ENCODE results near the gene PRAME. TPM values are rescaled to one million over a fixed set of nuclear protein-coding genes. Genes with fewer than 3 reads are reported as not detected.
"Not testable (repeated sequence)": the region's sequence is repeated elsewhere in the genome, so short reads cannot be mapped to it uniquely, and the experiment has no call there.

Gene PRAME, protein sequence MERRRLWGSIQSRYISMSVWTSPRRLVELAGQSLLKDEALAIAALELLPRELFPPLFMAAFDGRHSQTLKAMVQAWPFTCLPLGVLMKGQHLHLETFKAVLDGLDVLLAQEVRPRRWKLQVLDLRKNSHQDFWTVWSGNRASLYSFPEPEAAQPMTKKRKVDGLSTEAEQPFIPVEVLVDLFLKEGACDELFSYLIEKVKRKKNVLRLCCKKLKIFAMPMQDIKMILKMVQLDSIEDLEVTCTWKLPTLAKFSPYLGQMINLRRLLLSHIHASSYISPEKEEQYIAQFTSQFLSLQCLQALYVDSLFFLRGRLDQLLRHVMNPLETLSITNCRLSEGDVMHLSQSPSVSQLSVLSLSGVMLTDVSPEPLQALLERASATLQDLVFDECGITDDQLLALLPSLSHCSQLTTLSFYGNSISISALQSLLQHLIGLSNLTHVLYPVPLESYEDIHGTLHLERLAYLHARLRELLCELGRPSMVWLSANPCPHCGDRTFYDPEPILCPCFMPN
- not detected for total RNA-seq

GRCh38 chr22:22558972-22559603 lies at the start of gene PRAME:
Gene PRAME, minus strand, starts transcription at chr22:22559265. Its CDS starts 2,433 bp downstream, at chr22:22556832.
- H3K9me3 ChIP-seq (ENCODE audit: control insufficient read depth in 3 of 3, low read length in 3 of 3) = no peaks in the 10 kb centered on the region
- no peak within 1 kb of the TSS for H3K4me3 ChIP-seq (ENCODE audit: low read length in 3 of 3)
- no peaks in the 10 kb centered on the region for H3K36me3 ChIP-seq (ENCODE audit: control insufficient read depth in 3 of 3, insufficient read depth in 3 of 3, low read length in 3 of 3)
- no peak within 1 kb of the TSS for H3K9ac ChIP-seq (ENCODE audit: low read depth in 1 of 3, low read length in 3 of 3)
- H3K4me1 ChIP-seq (ENCODE audit: control insufficient read depth in 3 of 3, insufficient read depth in 3 of 3, low read length in 3 of 3) = no peaks in the 10 kb centered on the region
- peaks cover 0 to 3% (median 0%) of the 10 kb centered on the region in 3 donors for H3K27me3 ChIP-seq (ENCODE audit: control insufficient read depth in 3 of 3, insufficient read depth in 3 of 3, low read length in 3 of 3)
- H3K27ac ChIP-seq (ENCODE audit: low read depth, low read length) = no peak within 1 kb of the TSS

DNA sequence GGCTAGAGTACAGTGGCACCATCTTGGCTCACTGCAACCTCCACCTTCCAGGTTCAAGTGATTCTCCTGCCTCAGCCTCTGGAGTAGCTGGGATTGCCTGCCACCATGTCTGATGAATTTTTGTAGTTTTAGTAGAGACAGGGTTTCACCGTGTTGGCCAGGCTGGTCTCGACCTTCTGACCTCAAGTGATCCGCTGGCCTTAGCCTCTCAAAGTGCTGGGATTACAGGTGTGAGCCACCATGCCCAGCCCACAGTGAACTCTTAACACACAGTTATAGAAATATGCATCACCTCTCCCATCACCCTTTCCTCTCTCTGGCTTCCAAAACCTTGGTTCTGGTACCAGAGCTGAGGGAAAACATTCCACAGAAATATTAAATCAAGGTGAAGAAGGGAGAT lies 49.0 kb upstream of the PRAME start:
- H3K4me3 ChIP-seq (ENCODE audit: low read length in 3 of 3); H3K9me3 ChIP-seq (ENCODE audit: control insufficient read depth in 3 of 3, low read length in 3 of 3); H3K9ac ChIP-seq (ENCODE audit: low read depth in 1 of 3, low read length in 3 of 3); H3K36me3 ChIP-seq (ENCODE audit: control insufficient read depth in 3 of 3, insufficient read depth in 3 of 3, low read length in 3 of 3); H3K27me3 ChIP-seq (ENCODE audit: control insufficient read depth in 3 of 3, insufficient read depth in 3 of 3, low read length in 3 of 3); H3K4me1 ChIP-seq (ENCODE audit: control insufficient read depth in 3 of 3, insufficient read depth in 3 of 3, low read length in 3 of 3); H3K27ac ChIP-seq (ENCODE audit: low read depth, low read length): not testable (repeated sequence)

- no peaks in the 10 kb centered on the region for H3K4me1 ChIP-seq (ENCODE audit: control insufficient read depth in 3 of 3, insufficient read depth in 3 of 3, low read length in 3 of 3)
- peaks cover 0 to 4% (median 3%) of the 10 kb centered on the region in 3 donors for H3K9me3 ChIP-seq (ENCODE audit: control insufficient read depth in 3 of 3, low read length in 3 of 3)
- H3K4me3 ChIP-seq (ENCODE audit: low read length in 3 of 3) = no peak overlapping the region
- no peak overlapping the region for H3K9ac ChIP-seq (ENCODE audit: low read depth in 1 of 3, low read length in 3 of 3)
- no peak overlapping the region for H3K27ac ChIP-seq (ENCODE audit: low read depth, low read length)
- no peaks in the 10 kb centered on the region for H3K36me3 ChIP-seq (ENCODE audit: control insufficient read depth in 3 of 3, insufficient read depth in 3 of 3, low read length in 3 of 3)
- peaks cover 0 to 3% (median 0%) of the 10 kb centered on the region in 3 donors for H3K27me3 ChIP-seq (ENCODE audit: control insufficient read depth in 3 of 3, insufficient read depth in 3 of 3, low read length in 3 of 3)
Observed at GRCh38 chr22:22605074-22605404, 46.0 kb upstream of the PRAME start.

DNA sequence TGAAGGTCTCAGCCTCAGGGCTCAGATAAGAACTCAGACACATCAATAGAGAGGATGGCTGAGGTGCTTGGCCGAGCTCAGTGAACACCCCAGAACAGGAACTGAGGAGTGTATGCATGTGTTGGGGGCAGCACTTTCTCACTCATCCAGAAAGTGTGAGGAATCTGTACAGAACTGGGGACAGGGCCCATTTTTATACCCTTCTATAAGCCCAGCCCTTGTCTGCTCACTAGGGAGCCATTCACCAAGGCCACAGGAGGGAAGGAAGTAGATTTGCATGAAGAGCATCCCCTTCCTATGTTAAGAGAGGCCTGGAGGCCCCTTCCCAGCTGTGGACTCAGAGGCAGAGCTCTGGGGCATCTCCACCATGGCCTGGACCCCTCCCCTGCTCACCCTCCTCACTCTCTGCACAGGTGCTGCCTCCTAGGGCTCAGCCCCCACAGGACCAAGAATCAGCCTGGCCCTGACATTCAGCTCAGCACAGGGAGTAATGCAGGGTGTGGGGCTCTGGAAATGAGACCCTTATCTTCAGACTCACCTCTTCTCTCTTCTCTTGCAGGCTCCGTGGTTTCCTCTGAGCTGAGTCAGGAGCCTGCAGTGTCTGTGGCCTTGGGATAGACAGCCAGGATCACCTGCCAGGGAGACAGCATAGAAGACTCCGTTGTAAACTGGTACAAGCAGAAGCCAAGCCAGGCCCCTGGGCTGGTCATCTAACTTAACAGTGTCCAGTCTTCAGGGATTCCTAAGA lies 45.4 kb upstream of the PRAME start:
- Histone ChIP-seq H3K4me1 (ENCODE audit: control insufficient read depth in 3 of 3, insufficient read depth in 3 of 3, low read length in 3 of 3) (no peaks in the 10 kb centered on the region), H3K9me3 (ENCODE audit: control insufficient read depth in 3 of 3, low read length in 3 of 3) (peaks cover 0 to 4% (median 3%) of the 10 kb centered on the region in 3 donors), H3K27ac (ENCODE audit: low read depth, low read length) (no peak overlapping the region), H3K36me3 (ENCODE audit: control insufficient read depth in 3 of 3, insufficient read depth in 3 of 3, low read length in 3 of 3) (no peaks in the 10 kb centered on the region), H3K27me3 (ENCODE audit: control insufficient read depth in 3 of 3, insufficient read depth in 3 of 3, low read length in 3 of 3) (no peaks in the 10 kb centered on the region), H3K4me3 (ENCODE audit: low read length in 3 of 3) (no peak overlapping the region), H3K9ac (ENCODE audit: low read depth in 1 of 3, low read length in 3 of 3) (no peak overlapping the region)

DNA sequence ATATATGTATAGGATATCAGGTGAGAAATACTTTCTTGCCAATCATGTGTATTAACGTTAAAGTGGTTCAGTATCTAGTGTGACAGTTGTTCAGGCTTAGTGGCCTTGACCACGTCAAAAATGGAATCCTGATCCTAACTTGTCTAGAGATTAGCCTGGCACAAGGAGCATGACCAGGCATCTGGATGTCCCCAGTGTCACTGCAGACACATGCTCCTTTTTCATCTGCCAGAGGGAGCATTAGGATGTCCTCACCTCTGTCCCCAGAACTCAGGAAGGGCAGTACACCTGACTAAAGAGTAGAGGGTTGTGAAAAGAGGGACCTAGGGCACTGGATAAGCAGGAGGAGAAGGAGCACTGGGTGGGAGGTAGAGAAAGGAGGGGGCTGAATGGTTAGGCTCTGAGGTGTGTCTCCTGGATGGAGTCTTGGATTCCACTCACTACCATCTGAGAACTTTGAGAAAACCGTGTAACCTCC lies 44.4 kb upstream of the PRAME start:
- no peak overlapping the region for H3K4me3 ChIP-seq (ENCODE audit: low read length in 3 of 3)
- no peaks in the 10 kb centered on the region for H3K4me1 ChIP-seq (ENCODE audit: control insufficient read depth in 3 of 3, insufficient read depth in 3 of 3, low read length in 3 of 3)
- H3K9me3 ChIP-seq (ENCODE audit: control insufficient read depth in 3 of 3, low read length in 3 of 3) = peaks cover 0 to 4% (median 3%) of the 10 kb centered on the region in 3 donors
- H3K27ac ChIP-seq (ENCODE audit: low read depth, low read length) = no peak overlapping the region
- no peak overlapping the region for H3K9ac ChIP-seq (ENCODE audit: low read depth in 1 of 3, low read length in 3 of 3)
- H3K27me3 ChIP-seq (ENCODE audit: control insufficient read depth in 3 of 3, insufficient read depth in 3 of 3, low read length in 3 of 3) = peaks cover 0 to 3% (median 0%) of the 10 kb centered on the region in 3 donors
- no peaks in the 10 kb centered on the region for H3K36me3 ChIP-seq (ENCODE audit: control insufficient read depth in 3 of 3, insufficient read depth in 3 of 3, low read length in 3 of 3)

DNA sequence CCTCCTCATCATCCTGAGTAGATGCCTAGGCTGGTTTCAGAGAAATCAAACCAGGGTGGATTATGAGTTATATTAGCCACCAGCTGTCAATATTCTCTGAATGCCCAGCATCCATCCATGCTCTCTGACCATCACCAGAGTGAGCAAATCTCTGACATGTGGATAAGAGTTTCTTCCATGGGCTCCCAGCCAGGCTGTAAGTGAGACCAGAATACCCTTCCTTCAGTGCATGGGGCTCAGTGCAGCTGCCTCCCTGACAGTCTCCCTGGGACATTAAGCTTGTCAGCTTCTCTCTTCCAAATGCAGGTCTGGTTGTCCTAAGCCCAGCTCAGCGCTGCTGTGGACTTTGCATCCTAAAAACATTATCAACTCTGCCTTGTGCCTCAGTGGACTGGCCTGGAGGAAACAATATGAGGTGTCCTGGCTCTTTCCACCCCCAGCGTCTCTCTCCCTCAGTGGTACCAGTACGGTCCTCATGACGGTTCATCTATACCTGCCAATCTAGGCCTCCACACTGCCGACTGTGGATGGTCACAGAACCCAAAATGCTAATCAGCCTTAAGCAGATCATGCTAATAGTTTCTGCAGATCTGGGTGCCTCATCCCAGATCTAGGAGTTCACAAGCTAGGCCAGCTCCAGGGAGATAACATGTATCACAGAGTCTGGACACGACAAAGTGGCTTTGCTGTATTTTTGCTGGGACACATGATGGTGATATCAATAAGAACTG lies 41.6 kb upstream of the PRAME start:
- H3K9ac ChIP-seq (ENCODE audit: low read depth in 1 of 3, low read length in 3 of 3) = no peak overlapping the region
- H3K9me3 ChIP-seq (ENCODE audit: control insufficient read depth in 3 of 3, low read length in 3 of 3) = no peaks in the 10 kb centered on the region
- no peak overlapping the region for H3K4me3 ChIP-seq (ENCODE audit: low read length in 3 of 3)
- peaks cover 0 to 3% (median 0%) of the 10 kb centered on the region in 3 donors for H3K27me3 ChIP-seq (ENCODE audit: control insufficient read depth in 3 of 3, insufficient read depth in 3 of 3, low read length in 3 of 3)
- no peak overlapping the region for H3K27ac ChIP-seq (ENCODE audit: low read depth, low read length)
- H3K36me3 ChIP-seq (ENCODE audit: control insufficient read depth in 3 of 3, insufficient read depth in 3 of 3, low read length in 3 of 3) = no peaks in the 10 kb centered on the region
- no peaks in the 10 kb centered on the region for H3K4me1 ChIP-seq (ENCODE audit: control insufficient read depth in 3 of 3, insufficient read depth in 3 of 3, low read length in 3 of 3)

GRCh38 chr22:22599248-22599647 lies 40.2 kb upstream of the PRAME start:
- Histone ChIP-seq H3K9me3 (ENCODE audit: control insufficient read depth in 3 of 3, low read length in 3 of 3) (no peaks in the 10 kb centered on the region), H3K27me3 (ENCODE audit: control insufficient read depth in 3 of 3, insufficient read depth in 3 of 3, low read length in 3 of 3) (peaks cover 0 to 15% (median 4%) of the 10 kb centered on the region in 3 donors), H3K27ac (ENCODE audit: low read depth, low read length) (no peak overlapping the region), H3K36me3 (ENCODE audit: control insufficient read depth in 3 of 3, insufficient read depth in 3 of 3, low read length in 3 of 3) (no peaks in the 10 kb centered on the region), H3K4me1 (ENCODE audit: control insufficient read depth in 3 of 3, insufficient read depth in 3 of 3, low read length in 3 of 3) (no peaks in the 10 kb centered on the region), H3K4me3 (ENCODE audit: low read length in 3 of 3) (no peak overlapping the region), H3K9ac (ENCODE audit: low read depth in 1 of 3, low read length in 3 of 3) (no peak overlapping the region)

GRCh38 chr22:22598144-22598543 lies 39.1 kb upstream of the PRAME start:
- H3K27me3 ChIP-seq (ENCODE audit: control insufficient read depth in 3 of 3, insufficient read depth in 3 of 3, low read length in 3 of 3) = peaks cover 0 to 15% (median 4%) of the 10 kb centered on the region in 3 donors
- no peak overlapping the region for H3K9ac ChIP-seq (ENCODE audit: low read depth in 1 of 3, low read length in 3 of 3)
- H3K4me3 ChIP-seq (ENCODE audit: low read length in 3 of 3) = no peak overlapping the region
- no peaks in the 10 kb centered on the region for H3K4me1 ChIP-seq (ENCODE audit: control insufficient read depth in 3 of 3, insufficient read depth in 3 of 3, low read length in 3 of 3)
- H3K9me3 ChIP-seq (ENCODE audit: control insufficient read depth in 3 of 3, low read length in 3 of 3) = no peaks in the 10 kb centered on the region
- no peaks in the 10 kb centered on the region for H3K36me3 ChIP-seq (ENCODE audit: control insufficient read depth in 3 of 3, insufficient read depth in 3 of 3, low read length in 3 of 3)
- no peak overlapping the region for H3K27ac ChIP-seq (ENCODE audit: low read depth, low read length)

DNA sequence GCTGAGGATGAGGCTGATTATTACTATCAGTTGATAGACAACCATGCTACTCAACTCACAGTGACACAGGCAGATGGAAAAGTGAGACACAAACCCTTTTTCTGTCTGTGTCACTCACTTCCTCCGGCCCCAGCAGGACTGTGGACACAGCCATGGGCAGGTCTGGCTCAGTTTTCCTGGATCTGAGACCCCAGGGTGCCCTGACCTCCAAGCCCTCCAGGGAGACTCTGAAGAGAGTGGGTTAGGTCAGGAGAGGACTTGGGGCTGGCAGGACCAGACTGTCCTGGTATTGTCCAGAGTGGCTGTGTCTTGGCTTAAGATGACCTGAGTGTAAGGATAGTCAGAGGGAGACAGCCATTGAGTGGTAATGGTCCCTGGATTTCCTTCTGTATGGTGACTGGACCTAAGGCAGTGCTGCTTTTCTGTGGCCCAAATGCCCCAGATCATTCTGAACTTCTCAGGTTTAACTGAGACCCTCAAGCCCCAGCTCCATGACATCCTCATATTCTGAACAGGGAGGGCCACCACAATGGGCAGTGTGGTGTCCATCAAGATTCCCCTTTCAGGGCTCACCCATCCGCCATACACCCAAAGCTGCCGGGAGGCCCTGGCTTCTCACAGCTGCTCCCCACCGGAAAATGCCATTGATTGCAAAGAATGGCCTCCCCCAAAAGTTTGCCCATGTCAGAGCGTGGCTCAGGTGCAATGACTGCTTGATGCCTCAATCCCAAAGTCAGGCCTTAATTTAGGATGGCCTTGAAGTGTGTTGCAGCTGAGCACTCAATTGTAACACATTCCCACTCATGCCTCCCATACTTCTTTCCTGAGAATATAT lies 36.2 kb upstream of the PRAME start:
- Histone ChIP-seq H3K36me3 (ENCODE audit: control insufficient read depth in 3 of 3, insufficient read depth in 3 of 3, low read length in 3 of 3) (no peaks in the 10 kb centered on the region), H3K27ac (ENCODE audit: low read depth, low read length) (no peak overlapping the region), H3K4me1 (ENCODE audit: control insufficient read depth in 3 of 3, insufficient read depth in 3 of 3, low read length in 3 of 3) (no peaks in the 10 kb centered on the region), H3K9ac (ENCODE audit: low read depth in 1 of 3, low read length in 3 of 3) (no peak overlapping the region), H3K27me3 (ENCODE audit: control insufficient read depth in 3 of 3, insufficient read depth in 3 of 3, low read length in 3 of 3) (peaks cover 0 to 22% (median 4%) of the 10 kb centered on the region in 3 donors), H3K4me3 (ENCODE audit: low read length in 3 of 3) (no peak overlapping the region), H3K9me3 (ENCODE audit: control insufficient read depth in 3 of 3, low read length in 3 of 3) (no peaks in the 10 kb centered on the region)

All from skeletal muscle tissue (tissue), 4 donors.